ENCODE measurements around the gene ZNF683.

The ZNF683 gene

DNA sequence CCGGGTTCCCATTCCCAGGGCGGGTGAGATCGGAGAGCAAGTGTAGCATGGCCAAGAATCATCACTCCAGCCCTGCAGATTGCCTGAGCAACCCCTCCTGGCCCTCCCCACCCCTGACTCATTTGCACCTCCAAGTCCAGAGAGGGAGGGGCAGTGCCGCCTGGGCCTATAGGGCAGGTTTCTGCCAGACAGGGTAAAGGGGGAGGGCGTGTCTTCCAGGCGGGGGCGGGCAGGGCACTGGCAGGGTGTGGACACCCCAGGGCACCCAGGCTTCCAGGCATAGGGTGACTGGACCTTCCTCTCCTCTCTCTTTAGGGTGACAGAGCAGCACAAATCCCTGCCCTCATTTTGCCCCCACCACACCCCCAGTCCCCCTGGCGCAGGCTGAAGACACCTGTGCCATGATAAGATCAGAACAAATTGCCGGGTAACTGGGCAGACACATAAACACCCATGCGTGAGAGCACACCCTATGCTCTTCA, 15.4 kb downstream of the ZNF683 start:
- no peak for DNase-seq

DNA sequence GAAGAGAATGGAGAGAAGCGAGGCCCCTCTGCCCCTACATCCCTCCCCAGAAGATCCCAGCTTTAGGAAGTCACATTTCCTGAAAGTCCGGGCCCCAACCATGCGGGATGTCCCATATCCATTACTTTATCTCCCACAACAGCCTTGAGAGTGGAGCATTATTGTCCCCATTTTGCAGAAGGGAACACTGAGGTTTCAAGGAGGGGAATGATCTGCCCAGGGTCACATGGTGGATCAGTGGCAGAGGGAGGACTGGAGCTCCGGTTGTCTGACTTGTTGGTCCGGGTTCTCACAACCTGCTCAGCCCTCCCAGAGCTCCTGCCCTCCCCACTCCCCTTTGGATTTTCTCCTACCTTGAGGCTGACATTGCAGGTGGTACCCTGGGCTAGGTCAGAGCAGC, 16.4 kb downstream of the ZNF683 start:
- no peak for DNase-seq

DNA sequence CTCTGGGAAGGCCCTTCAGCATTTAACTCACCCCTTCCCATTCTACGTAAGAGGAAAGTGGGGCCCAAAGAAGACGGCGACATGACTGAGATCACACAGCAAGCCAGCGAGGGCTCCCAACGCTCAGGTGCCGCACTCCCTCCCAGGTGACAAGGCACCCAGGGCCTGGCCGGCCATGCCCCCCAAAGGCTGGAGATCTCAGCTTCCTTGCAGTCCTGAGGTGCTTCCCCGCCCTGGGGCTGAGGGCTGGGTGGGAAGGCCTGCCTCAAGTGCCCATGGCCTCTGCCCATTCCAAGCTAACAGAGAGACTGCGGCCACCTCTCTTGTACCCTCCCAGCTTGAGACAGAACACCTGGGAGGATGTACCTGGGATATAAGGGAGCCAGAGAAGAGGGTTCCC, 17.6 kb downstream of the ZNF683 start:
- DNase-seq: no peak

DNA sequence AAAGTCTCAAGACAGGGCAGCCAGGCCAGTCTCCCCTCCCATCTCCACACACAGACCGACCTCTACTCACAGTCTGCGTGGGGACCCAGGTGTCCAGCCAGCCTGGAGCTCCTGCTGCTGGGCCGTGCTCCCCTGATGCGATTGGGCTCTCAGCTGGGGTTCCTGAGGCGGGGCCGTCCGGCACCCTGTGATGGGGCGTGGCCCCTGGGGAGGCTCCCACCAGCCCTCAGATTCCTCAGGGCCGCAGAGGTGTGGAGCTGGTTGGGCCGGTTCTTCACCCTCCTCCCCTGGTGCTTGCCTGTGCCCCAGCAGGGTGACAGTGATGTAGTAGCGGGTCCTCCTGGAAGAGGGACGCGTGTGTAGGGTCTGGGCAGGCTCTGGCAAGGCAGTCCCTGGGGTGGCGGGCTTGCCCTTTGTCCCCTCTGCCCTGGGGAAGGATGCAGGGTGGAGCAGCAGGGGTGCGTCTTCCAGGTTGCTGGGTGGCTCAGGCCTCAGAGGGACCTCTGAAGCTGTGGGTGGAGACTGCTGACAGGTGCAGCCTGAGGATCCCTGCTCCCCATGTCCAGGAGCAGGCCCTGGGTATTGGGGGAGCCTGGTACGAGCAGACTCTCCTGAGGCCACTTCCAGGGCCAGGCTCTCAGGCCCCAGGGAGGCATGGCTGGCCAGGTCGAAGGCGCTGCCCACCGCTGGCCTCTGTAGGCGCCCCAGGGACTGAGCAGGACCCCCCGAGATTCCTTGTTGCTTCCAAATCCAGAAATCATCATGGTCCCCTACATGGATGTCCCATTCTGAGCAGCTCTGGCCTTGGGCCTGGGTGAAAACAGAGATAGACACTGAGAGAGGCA, 18.4 kb downstream of the ZNF683 start, which contains the start of gene CRYBG2:
Gene CRYBG2 (minus strand): TSS at position 155 of the 845 bp plus-strand sequence. CDS start 7,473 bp downstream, outside the sequence.
- no peak for DNase-seq

DNA sequence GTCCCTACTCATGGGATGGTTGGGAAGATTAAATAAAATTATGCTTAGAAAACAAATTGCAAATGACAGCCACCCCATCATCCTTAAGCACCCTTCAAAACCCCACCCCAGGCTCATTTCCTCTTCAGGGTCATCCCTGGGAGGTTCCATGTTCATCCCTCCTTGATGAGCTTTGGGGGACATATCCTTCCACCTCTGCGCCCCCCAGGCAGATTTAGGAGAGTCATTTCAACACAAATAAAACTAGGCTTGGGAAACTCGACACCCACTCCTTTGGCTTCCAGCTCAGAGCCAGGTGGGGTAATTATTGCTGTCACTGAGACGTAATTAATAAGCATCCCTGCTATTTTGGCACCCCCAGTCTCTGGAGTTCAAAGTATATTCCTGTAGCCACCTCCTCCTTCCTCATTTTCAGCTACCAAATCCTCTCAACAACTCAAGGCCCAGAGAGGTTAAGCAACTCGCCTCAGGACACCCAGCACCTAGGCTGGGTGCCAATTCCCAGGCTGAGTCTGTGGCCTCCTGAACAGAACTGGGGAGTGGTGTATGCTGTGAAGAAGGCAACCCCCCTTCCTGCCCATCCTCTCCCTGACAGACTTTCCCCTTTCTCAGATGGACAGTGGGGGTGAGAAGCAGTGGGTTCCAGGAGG, 19.2 kb downstream of the ZNF683 start:
- no peak for DNase-seq

DNA sequence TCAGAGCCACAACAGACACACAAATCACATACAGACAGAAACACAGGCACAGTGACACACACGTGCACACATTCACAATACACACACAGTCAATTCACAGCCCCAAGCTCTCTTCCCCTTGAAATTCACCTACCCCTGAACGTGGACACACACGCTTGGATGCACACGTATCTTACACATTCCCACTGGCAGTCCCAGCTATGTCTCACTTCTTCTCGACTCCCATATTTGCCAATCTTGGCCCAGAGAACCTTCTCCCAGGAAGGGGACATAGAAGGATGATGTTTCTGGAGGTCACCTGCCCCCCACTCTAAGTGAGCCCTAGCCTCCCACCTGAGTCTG, 20.2 kb downstream of the ZNF683 start:
- DNase-seq: no peak

DNA sequence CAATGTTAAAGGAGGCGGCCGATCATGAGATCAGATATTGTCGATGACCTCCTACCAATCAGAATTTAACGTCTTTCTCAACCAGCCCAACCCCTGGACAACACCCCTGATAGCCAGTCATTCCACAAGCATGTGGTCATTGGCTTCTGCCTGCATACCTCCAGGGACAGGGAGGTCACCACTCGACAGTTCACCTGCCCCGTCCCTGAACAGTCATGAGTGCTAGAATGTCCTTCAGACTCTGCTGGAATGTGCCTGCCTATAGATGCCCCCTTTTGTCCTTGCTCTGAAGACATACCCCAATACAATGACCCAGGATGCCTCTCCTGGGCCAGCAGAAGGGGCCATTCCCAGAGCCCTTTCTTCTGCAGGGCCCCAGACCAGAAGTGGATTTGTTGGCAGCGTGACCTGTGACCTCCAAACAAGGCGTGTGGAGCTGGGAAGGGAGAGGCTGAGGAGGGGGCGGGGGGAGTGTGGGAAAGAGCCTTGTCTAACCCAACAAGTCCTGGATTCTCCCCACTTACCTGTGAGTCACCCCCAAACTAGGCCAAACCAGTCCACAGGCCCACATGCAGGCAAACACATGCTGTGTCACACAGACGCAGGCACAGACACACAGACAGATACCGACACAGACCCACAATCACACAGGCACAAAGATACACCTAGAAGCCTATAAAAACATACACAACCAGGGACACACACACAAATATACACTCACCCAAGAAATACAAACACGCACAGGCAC, 20.8 kb downstream of the ZNF683 start:
- DNase-seq: no peak

DNA sequence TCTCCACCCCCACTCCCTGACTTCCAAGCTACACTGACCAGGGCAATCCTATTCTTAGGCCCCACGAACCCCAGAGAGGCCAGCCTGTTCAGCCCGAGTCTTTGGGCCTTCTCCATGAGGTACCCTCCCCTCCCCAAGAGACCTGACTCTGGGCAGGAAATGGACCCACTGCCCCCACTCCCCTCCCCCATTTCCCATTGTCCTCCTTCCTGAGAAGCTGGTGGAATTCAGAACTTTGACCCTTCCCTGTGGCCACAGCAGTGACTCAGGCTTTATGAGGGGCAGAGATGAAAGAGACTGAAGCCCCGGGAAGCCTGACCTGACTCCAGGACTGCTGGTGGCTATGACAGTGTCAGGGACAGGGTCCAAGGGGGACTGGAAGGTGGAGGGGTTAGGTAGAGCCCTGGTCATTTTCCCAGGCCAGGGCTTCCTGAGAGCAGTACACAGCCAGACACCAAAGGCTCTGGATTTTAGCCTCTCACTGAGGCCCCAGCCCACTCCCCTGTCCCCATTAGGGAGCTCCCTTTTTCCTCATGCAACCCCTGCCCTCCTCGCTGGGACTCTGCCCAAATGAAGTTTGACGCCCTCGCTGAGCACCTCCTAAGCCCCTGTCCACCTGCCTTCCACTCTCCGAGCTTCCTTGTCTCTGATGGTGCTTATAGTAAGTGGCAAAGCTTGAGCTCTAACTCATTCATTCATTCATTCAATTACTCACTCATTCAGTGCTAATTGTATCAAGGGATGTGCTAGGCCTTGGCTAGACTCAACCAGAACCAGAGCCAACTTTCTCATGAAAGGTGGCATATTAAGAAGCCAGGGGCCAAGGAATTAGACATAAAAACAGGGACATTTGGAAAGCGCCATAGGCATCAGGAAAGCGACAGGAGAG, 21.6 kb downstream of the ZNF683 start:
- no peak for DNase-seq

DNA sequence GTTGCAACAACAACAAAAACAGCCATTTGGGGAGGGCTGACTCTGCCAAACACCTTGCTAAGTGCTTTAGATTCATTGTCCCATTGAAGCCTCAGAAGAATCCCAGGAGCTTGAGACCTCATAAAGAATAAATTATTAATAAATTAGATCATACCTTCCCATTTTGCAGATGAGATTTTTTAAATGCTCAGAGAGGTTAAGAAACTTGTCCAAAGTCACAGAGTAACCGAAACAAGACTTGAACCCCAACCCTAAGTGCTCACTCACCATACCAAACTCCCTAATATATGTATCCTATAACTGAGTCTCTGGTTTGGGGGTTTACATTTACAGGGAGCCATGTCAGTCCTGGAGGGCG, 22.2 kb downstream of the ZNF683 start:
- DNase-seq: no peak

DNA sequence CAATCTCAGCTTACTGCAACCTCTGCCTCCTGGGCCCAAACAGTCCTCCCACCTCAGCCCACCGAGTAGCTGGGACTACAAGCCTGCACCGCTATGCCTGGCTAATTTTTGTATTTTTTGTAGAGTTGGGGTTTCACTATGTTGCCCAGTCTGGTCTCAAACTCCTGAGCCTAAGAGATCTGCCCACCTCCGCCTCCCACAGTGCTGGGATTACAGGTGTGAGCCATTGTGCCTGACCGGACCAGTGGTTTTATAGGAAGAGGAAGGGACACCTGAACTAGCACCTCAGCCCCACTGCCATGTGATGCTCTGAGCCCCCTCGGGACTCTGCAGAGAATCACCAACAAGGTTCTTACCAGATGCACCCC, 22.7 kb downstream of the ZNF683 start:
- no peak for DNase-seq

DNA sequence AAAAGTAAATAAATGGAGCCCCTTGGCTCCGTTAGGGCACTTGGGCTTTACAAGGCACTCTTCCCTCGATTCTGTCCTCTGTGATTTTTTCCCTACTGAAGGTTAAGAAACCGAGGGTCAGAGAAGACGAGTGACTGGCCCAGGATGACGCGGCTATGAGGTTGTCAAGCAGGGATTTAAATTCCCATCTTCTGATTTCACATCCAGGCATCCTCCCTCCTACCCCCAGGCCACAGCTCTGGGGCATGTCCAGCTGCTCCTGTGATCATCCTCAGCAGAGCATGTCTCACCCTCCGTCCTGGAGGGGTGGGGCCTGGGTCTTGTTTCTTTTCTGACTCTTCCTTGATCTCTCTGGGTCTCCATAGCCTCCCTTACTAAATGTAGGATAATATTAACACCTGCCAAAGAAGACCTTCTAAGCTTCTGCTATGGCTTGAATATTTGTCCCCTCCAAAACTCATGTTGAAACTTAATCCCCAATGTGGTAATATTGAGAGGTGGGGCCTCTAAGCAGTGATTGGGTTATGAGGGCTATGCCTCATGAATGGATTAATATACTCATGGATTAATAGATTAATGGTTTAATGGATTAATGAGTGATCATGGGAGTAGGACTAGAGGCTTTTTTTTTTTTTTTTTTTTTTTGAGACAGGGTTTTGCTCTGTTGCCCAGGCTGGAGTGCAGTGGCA, 23.2 kb downstream of the ZNF683 start:
- no peak for DNase-seq

DNA sequence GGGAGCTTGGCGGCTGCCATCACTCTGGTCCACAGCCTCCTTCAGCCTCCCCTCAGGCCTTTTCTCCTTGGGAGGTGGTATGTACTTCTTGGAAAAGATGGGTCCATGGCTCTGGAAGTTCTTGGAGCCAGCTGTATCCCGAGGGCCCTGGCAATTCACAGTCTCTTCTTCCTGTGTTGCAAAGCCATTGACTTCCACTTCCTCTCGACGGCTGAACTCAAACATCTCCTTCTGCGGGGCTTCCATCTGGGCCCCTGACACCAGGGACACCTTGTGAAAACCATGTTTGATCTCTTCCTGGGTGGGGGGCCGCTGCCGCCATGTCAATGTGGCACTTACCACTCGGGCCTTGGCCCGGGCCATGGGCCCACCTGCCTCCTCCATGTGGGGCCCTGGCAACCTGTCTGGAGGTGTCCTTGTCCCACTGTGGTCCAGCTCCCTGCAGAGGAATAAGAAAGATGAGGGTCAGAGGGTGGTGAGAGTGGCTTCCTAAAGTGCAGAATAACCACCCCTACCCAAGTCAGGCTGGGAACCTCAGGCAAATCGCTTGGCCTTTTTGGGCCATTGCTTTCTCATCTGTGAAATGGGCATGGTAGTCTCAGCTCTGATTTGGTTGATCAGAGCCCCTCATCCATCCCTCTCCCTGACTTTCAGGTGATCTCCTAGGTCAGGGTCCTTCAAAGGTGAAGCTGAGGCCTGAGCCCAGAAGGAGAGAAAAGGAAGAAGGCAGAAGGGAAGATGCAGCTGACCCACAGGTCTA, 26.1 kb downstream of the ZNF683 start:
- no peak for DNase-seq

DNA sequence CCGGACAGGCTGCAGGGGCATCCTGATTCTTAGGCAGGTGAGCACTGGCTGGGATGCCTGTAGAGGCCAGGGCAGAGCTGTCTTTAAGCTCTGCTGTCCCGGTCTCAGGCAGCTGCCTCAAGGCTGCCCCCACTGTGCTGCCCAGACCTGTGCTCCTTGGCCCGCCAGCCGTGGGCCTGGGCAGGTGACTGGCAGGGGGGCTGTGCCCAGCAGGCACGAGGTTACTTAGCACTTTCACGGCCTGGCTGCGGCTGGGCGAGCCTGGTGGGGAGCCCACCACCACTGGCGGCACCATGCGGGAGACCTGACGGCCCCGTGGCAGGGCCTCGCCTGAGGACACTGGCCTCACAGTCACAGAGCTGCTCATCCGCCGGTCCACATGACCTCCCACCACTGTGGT, 26.8 kb downstream of the ZNF683 start:
- no peak for DNase-seq

DNA sequence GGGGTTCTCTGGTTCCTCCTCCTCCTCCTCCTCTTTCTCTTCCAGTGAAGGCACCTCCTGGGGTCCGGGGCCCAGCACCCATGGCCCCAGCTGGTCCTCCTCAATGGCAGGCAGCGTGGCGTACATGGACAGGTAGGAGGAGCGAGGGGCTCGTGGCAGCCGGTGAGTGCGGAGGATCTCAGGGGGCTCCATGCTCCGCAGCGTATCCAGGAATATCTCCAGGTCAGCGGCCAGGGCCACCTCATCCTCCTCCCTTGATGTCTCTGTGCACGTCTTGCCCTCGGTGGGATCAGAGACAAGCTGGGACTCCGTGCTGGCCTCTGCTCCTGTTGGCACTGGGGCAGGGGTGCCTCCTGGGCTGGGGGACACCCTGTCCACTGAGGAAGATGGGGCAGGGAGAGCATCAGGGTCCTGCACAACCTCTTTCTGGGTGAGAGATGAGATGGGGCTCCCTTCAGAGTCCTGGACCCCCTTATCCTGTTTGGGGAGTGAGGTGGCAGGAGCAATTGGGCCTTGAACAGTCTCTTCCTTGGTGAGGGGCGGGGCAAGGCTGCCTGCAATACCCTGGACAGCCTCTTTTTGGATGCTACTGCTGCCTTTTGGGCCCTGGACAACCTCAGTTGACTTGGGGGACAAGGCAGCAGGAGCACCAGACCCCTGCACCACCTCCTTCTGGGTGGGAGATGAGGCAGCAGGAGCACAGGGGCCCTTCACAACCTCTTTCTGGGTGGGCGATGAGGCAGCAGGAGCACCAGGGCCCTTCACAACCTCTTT, 28.2 kb downstream of the ZNF683 start:
- no peak for DNase-seq

DNA sequence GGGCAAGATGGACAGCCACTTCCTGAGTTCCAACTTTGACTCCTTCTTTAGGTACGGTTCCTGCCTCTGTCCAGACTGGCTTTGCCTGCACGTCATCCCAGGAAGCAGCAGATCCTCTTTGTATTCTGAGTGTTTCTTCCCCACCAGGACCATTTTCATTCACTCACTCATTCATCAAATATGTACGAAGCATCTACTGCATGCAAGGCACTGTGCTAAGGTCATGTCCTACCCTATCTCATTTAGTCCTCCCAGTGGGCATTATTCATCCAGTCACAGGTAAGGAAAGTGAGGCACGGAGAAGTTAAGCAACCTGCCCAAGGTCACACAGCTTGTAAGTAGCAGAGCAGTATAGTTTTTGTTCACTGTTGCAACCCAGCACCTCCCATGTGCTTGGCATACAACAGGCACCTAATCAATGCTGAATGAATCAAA, 32.5 kb downstream of the ZNF683 start:
- DNase-seq: no peak

DNA sequence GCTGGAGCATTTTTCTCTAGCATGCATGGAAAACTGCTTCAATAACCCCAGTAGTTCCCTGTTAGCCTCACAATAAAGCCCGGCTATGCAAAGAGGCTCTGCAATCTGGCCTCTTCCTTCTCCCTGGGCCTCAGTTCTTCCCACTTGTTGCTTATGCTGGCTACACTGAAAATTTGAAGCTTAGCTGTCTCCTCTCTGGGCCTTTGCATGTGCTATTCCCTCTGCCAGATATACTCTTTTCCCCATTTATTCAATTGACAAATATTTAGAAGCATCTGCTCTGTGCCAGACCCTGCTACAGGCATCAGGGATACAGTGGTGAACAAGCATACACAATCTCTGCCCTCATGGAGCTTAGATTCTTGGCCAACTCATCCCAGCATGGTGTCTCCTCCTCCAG, 33.9 kb downstream of the ZNF683 start:
- no peak for DNase-seq

DNA sequence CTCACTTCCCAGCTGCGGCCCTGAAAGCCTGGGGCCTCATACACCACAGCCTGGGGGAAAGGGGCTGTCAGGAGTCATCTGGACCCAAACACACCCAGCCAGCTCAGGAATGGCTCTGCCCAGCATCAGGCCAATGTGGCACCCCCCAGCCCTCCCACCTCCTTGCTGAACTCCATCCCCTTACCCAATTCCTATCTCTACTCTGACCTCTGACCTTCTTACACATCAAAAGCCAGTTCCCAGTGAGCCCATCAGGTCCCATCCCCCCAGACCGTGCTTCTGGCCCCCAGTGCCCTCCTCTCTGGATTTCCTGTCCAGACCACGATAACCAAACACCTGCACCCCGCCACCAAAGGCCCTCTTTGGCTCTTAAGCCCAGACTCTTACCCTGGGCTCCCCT, 34.9 kb downstream of the ZNF683 start:
- no peak for DNase-seq

DNA sequence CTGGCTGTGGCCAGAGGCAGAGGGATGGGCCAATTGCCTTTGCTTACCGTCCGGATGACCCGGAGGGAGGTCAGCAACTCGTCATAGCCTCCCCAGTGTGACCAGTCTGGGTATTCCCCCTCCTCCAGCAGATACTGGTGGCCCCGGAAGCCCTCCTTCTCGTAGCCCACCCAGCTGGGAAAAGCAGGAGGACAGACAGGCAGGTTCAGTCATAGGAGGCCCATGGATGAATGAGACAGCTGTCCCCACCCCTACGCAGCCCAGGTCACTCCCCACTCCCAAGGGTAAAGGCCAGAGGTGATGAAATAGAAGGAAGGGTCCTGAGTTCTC, 35.4 kb downstream of the ZNF683 start:
- DNase-seq: no peak

DNA sequence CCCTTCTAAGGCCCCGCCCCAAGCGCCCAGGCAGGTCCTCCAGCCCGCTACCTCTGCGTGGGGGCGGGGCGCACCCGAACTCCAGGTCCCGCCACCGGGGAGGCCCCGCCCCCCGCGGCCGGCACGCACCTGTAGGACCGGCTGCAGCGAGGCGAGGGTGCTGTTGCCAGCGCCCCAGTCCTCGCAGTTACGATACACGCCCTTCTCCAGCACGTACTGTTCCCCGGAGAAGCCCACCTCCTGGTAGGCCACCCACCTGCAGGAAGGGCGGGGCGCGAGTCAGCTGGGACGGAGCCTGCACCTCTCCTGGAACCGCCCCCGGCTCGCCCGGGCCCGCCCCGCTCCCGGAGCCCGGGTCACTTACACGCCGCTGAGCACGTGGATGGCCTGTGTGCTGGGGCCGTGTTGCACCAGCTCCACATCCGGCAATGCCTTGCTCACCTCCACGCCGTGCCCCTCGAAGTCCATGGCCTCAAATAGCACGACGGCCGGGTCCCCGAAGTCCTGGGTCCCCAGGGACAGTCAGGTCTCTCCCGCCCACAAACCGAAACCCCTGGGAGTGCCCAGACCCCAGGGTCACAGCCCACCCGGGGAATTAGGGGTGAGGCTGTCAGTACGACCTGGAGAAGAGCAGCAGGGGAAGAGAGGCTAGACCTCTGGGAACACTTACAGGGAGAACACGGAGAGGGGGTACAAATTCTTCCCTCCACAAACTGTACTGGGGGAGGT, 35.9 kb downstream of the ZNF683 start:
- DNase-seq: no peak

All from NCI-H446 treated with DMSO at 0.1 percent for 48 hours (cell line).